Activated T-cell treated with anti-CD3 and anti-CD28 coated beads, Interleukin-2, amount 50 U/mL, for 4 hours (primary cell): ENCODE data around the gene PLA2G6. TPM values are rescaled to one million over a fixed set of nuclear protein-coding genes. Genes with fewer than 3 reads are reported as not detected.

Experiments
- ATAC-seq, 2 donors: fragments of 200-7000 bp; cut with Tn5 transposase; one replicate each; pipeline ENCODE4 v1.10.0; 2021
- DNase-seq: peaks from one replicate; pipeline ENCODE4 v3.0.0-alpha.2; 2020
- H3K27me3 Mint-ChIP-seq: one replicate; pipeline ENCODE4 v1.8.0; 2021; ENCODE audit warnings: low read depth, mixed read lengths
- H3K36me3 Mint-ChIP-seq: one replicate; pipeline ENCODE4 v1.8.0; 2022; ENCODE audit warnings: mixed read lengths; ENCODE audit not compliant: insufficient read depth
- H3K4me1 Mint-ChIP-seq: one replicate; pipeline ENCODE4 v1.8.0; 2021; ENCODE audit warnings: low read depth, mixed read lengths
- H3K4me3 Mint-ChIP-seq: one replicate; pipeline ENCODE4 v1.8.0; 2021; ENCODE audit warnings: mild to moderate bottlenecking, moderate library complexity, mixed read lengths
- H3K9me3 Mint-ChIP-seq: one replicate; pipeline ENCODE4 v1.8.0; 2021; ENCODE audit warnings: mixed read lengths
- total RNA-seq, 3 donors: library from RNA; stranded (reverse); gene quantifications; one replicate each; pipeline ENCODE4 v1.2.1, GENCODE V29; 2021

Gene PLA2G6
- 10 to 100 TPM; 18.1 to 29.8 (median 22.0) TPM for total RNA-seq

- DNase-seq (peak; percentile 96), ATAC-seq (peak; percentile 93 to 98)
- Mint-ChIP-seq H3K4me3 (peak within 1 kb of the TSS; percentile 88), H3K27me3 (no peaks in the 10 kb centered on the region), H3K36me3 (no peaks in the 10 kb centered on the region), H3K9me3 (no peaks in the 10 kb centered on the region), H3K4me1 (peaks cover 45% of the 10 kb centered on the region)
Observed at GRCh38 chr22:38181453-38182200, at the start of gene PLA2G6. Gene PLA2G6 (minus strand): TSS chr22:38181830. CDS start chr22:38169426, 12,404 bp downstream.

GRCh38 chr22:38230916-38231315, 49.3 kb upstream of the PLA2G6 start:
- ATAC-seq (no peak), DNase-seq (no peak)
- Mint-ChIP-seq H3K4me1 (peaks cover 12% of the 10 kb centered on the region), H3K9me3 (no peaks in the 10 kb centered on the region), H3K27me3 (no peaks in the 10 kb centered on the region), H3K4me3 (no peak overlapping the region), H3K36me3 (peaks cover 5% of the 10 kb centered on the region)

GRCh38 chr22:38230108-38230825, 48.6 kb upstream of the PLA2G6 start:
- no peaks in the 10 kb centered on the region for H3K27me3 Mint-ChIP-seq
- peaks cover 5% of the 10 kb centered on the region for H3K36me3 Mint-ChIP-seq

GRCh38 chr22:38228873-38229740, 47.5 kb upstream of the PLA2G6 start:
- H3K9me3 Mint-ChIP-seq = no peaks in the 10 kb centered on the region
- ATAC-seq (peak in 1 of 2 donors; percentile 14), DNase-seq (no peak)
- H3K4me1 Mint-ChIP-seq = peaks cover 12% of the 10 kb centered on the region
- no peak overlapping the region for H3K4me3 Mint-ChIP-seq
- H3K36me3 Mint-ChIP-seq = peaks cover 5% of the 10 kb centered on the region
- H3K27me3 Mint-ChIP-seq = no peaks in the 10 kb centered on the region

More at GRCh38 chr22:38230108-38230825, 48.6 kb upstream of the PLA2G6 start:
- Mint-ChIP-seq H3K4me1 (peaks cover 12% of the 10 kb centered on the region), H3K9me3 (no peaks in the 10 kb centered on the region), H3K4me3 (no peak overlapping the region)
- DNase-seq (peak; percentile 32), ATAC-seq (peak in 1 of 2 donors; percentile 56)

- ATAC-seq = no peak
Observed at GRCh38 chr22:38228326-38228872, 46.8 kb upstream of the PLA2G6 start.

GRCh38 chr22:38226853-38227649, 45.4 kb upstream of the PLA2G6 start:
- Mint-ChIP-seq H3K4me3 (no peak overlapping the region), H3K36me3 (peaks cover 5% of the 10 kb centered on the region), H3K27me3 (no peaks in the 10 kb centered on the region), H3K4me1 (peaks cover 12% of the 10 kb centered on the region), H3K9me3 (no peaks in the 10 kb centered on the region)
- ATAC-seq (no peak), DNase-seq (no peak)

More at GRCh38 chr22:38228326-38228872, 46.8 kb upstream of the PLA2G6 start:
- peaks cover 12% of the 10 kb centered on the region for H3K4me1 Mint-ChIP-seq
- no peaks in the 10 kb centered on the region for H3K27me3 Mint-ChIP-seq
- no peaks in the 10 kb centered on the region for H3K9me3 Mint-ChIP-seq
- H3K4me3 Mint-ChIP-seq = no peak overlapping the region
- DNase-seq = no peak
- H3K36me3 Mint-ChIP-seq = peaks cover 5% of the 10 kb centered on the region

GRCh38 chr22:38223289-38223960, 41.8 kb upstream of the PLA2G6 start:
- Mint-ChIP-seq H3K4me3 (no peak overlapping the region), H3K4me1 (peaks cover 13% of the 10 kb centered on the region), H3K9me3 (no peaks in the 10 kb centered on the region), H3K36me3 (peaks cover 3% of the 10 kb centered on the region), H3K27me3 (no peaks in the 10 kb centered on the region)
- ATAC-seq (no peak), DNase-seq (no peak)

- Mint-ChIP-seq H3K4me1 (peaks cover 20% of the 10 kb centered on the region), H3K27me3 (no peaks in the 10 kb centered on the region), H3K36me3 (peaks cover 3% of the 10 kb centered on the region), H3K9me3 (no peaks in the 10 kb centered on the region), H3K4me3 (no peak overlapping the region)
- DNase-seq = no peak
- no peak for ATAC-seq
Observed at GRCh38 chr22:38222797-38223119, 41.1 kb upstream of the PLA2G6 start.

GRCh38 chr22:38221908-38222796, 40.5 kb upstream of the PLA2G6 start:
- H3K4me3 Mint-ChIP-seq = no peak overlapping the region
- no peaks in the 10 kb centered on the region for H3K27me3 Mint-ChIP-seq
- ATAC-seq (no peak), DNase-seq (no peak)
- peaks cover 3% of the 10 kb centered on the region for H3K36me3 Mint-ChIP-seq
- H3K4me1 Mint-ChIP-seq = peaks cover 20% of the 10 kb centered on the region
- no peaks in the 10 kb centered on the region for H3K9me3 Mint-ChIP-seq

- H3K4me1 Mint-ChIP-seq = peaks cover 20% of the 10 kb centered on the region
- H3K27me3 Mint-ChIP-seq = no peaks in the 10 kb centered on the region
- no peaks in the 10 kb centered on the region for H3K9me3 Mint-ChIP-seq
- peaks cover 3% of the 10 kb centered on the region for H3K36me3 Mint-ChIP-seq
- ATAC-seq = no peak
- no peak for DNase-seq
- H3K4me3 Mint-ChIP-seq = no peak overlapping the region
Observed at GRCh38 chr22:38221407-38221806, 39.8 kb upstream of the PLA2G6 start.

- Mint-ChIP-seq H3K9me3 (no peaks in the 10 kb centered on the region), H3K27me3 (no peaks in the 10 kb centered on the region), H3K4me3 (no peak overlapping the region), H3K36me3 (peaks cover 3% of the 10 kb centered on the region), H3K4me1 (peaks cover 20% of the 10 kb centered on the region)
- ATAC-seq (no peak), DNase-seq (no peak)
Observed at GRCh38 chr22:38220653-38221386, 39.2 kb upstream of the PLA2G6 start.

GRCh38 chr22:38220163-38220562, 38.5 kb upstream of the PLA2G6 start:
- no peak overlapping the region for H3K4me3 Mint-ChIP-seq
- peaks cover 3% of the 10 kb centered on the region for H3K36me3 Mint-ChIP-seq
- ATAC-seq (no peak), DNase-seq (no peak)
- no peaks in the 10 kb centered on the region for H3K27me3 Mint-ChIP-seq
- no peaks in the 10 kb centered on the region for H3K9me3 Mint-ChIP-seq
- H3K4me1 Mint-ChIP-seq = peaks cover 20% of the 10 kb centered on the region
